Activated CD8-positive, alpha-beta T cell treated with anti-CD3 and anti-CD28 coated beads for 36 hours (primary cell): ENCODE results near the gene PRR29. TPM values are rescaled to one million over a fixed set of nuclear protein-coding genes. Genes with fewer than 3 reads are reported as not detected.

Experiments
- ATAC-seq: fragments of 200-7000 bp; cut with Tn5 transposase; one replicate; pipeline ENCODE4 v1.10.0; 2021; ENCODE audit warnings: mild to moderate bottlenecking, moderate library complexity
- CTCF ChIA-PET: fragments of 350-600 bp; sonication (Branson Sonifier 250); formaldehyde crosslinking; loops from one replicate; lab custom pipeline; 2021; ENCODE audit warnings: antibody characterized with exemption; lab: Charles Lee
- POLR2A ChIA-PET: fragments of 350-600 bp; sonication (Branson Sonifier 250); formaldehyde crosslinking; loops from one replicate; lab custom pipeline; 2021; ENCODE audit warnings: antibody characterized with exemption; lab: Charles Lee
- DNase-seq: peaks from one replicate; pipeline ENCODE4 v3.0.0-alpha.2; 2020
- H3K27ac Mint-ChIP-seq: one replicate; pipeline ENCODE4 v1.8.0; 2021; ENCODE audit warnings: mild to moderate bottlenecking, mixed read lengths
- H3K27me3 Mint-ChIP-seq: one replicate; pipeline ENCODE4 v1.8.0; 2021; ENCODE audit warnings: mixed read lengths
- H3K36me3 Mint-ChIP-seq: one replicate; pipeline ENCODE4 v1.8.0; 2021; ENCODE audit warnings: low read depth, mixed read lengths
- H3K4me1 Mint-ChIP-seq: one replicate; pipeline ENCODE4 v1.8.0; 2021; ENCODE audit warnings: low read depth, mixed read lengths
- H3K4me3 Mint-ChIP-seq: one replicate; pipeline ENCODE4 v1.8.0; 2021; ENCODE audit warnings: mild to moderate bottlenecking, moderate library complexity, mixed read lengths
- H3K9me3 Mint-ChIP-seq: one replicate; pipeline ENCODE4 v1.8.0; 2021; ENCODE audit warnings: mixed read lengths
- intact Hi-C: fragments of 100-400 bp; cut with micrococcal nuclease; formaldehyde crosslinking; loops from one replicate; pipeline ENCODE4 v1.10.0; 2022
- total RNA-seq, 2 experiments: library from RNA; stranded (reverse); gene quantifications; one replicate each; pipeline ENCODE4 v1.2.3, GENCODE V29; 2021
- TF ChIP-seq, protein P1 (sequence below): fragments of 200-600 bp; IDR thresholded peaks from one replicate; pipeline ENCODE4 v1.8.0; 2022; ENCODE audit warnings: antibody characterized with exemption, mild to moderate bottlenecking

PRR29 gene
- total RNA-seq, 2 experiments from 2014 or later, result 0.74 to 2.5 TPM

- H3K27ac Mint-ChIP-seq, result peak overlapping the region; percentile 37
Measured at GRCh38 chr17:63993368-63993985, 4.7 kb upstream of the PRR29 start.

GRCh38 chr17:63995626-63996025, 2.5 kb upstream of the PRR29 start:
- Mint-ChIP-seq H3K9me3 (no peaks in the 10 kb centered on the region), H3K4me1 (peaks cover 39% of the 10 kb centered on the region), H3K27ac (no peak overlapping the region), H3K27me3 (no peaks in the 10 kb centered on the region), H3K4me3 (no peak overlapping the region), H3K36me3 (no peaks in the 10 kb centered on the region)
- DNase-seq (no peak), ATAC-seq (no peak)
- POLR2A ChIA-PET, result interaction anchor here (1.1 kb wide), 1 partner anchor 150 kb away, joined by 3 read pairs; no protein-coding TSS in a partner anchor
- CTCF ChIA-PET, result interaction anchor here (1.0 to 2.6 kb wide), 5 partner anchors 22 to 138 kb away, joined by 3 to 15 read pairs (median 13); partner anchors contain the start of gene CSHL1
- intact Hi-C loops, result no loop called here
- TF ChIP-seq, protein P1, sequence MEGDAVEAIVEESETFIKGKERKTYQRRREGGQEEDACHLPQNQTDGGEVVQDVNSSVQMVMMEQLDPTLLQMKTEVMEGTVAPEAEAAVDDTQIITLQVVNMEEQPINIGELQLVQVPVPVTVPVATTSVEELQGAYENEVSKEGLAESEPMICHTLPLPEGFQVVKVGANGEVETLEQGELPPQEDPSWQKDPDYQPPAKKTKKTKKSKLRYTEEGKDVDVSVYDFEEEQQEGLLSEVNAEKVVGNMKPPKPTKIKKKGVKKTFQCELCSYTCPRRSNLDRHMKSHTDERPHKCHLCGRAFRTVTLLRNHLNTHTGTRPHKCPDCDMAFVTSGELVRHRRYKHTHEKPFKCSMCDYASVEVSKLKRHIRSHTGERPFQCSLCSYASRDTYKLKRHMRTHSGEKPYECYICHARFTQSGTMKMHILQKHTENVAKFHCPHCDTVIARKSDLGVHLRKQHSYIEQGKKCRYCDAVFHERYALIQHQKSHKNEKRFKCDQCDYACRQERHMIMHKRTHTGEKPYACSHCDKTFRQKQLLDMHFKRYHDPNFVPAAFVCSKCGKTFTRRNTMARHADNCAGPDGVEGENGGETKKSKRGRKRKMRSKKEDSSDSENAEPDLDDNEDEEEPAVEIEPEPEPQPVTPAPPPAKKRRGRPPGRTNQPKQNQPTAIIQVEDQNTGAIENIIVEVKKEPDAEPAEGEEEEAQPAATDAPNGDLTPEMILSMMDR, result no peak

More at GRCh38 chr17:63993368-63993985, 4.7 kb upstream of the PRR29 start:
- Mint-ChIP-seq H3K4me3 (no peak overlapping the region), H3K27me3 (no peaks in the 10 kb centered on the region), H3K9me3 (no peaks in the 10 kb centered on the region), H3K36me3 (no peaks in the 10 kb centered on the region), H3K4me1 (peaks cover 38% of the 10 kb centered on the region)
- intact Hi-C loops, result loop anchor here (5.0 kb wide), 1 partner anchor 76 kb away; the partner anchor contains the start of gene GH1
- no peak for DNase-seq
- no peak for ATAC-seq
- ChIA-PET CTCF (interaction anchor here (0.7 to 2.6 kb wide), 16 partner anchors 8 to 267 kb away, joined by 3 to 15 read pairs (median 6); partner anchors contain the start of genes GH1 and ICAM2), POLR2A (interaction anchor here (0.7 to 1.2 kb wide), 2 partner anchors 8 to 137 kb away, joined by 3 read pairs; partner anchors contain the start of gene ERN1)
- TF ChIP-seq, protein P1, result no peak

GRCh38 chr17:63996430-63997182, 1.5 kb upstream of the PRR29 start:
- intact Hi-C loops, result no loop called here
- ChIA-PET CTCF (interaction anchor here (0.9 to 2.5 kb wide), 5 partner anchors 20 to 137 kb away, joined by 3 to 8 read pairs (median 4); no protein-coding TSS in a partner anchor), POLR2A (interaction anchor here (2.3 kb wide), 1 partner anchor 20 kb away, joined by 6 read pairs; no protein-coding TSS in a partner anchor)
- H3K27me3 Mint-ChIP-seq, result no peaks in the 10 kb centered on the region
- no peak overlapping the region for H3K27ac Mint-ChIP-seq
- DNase-seq (no peak), ATAC-seq (no peak)
- peaks cover 34% of the 10 kb centered on the region for H3K4me1 Mint-ChIP-seq
- H3K4me3 Mint-ChIP-seq, result no peak overlapping the region
- TF ChIP-seq, protein P1, result no peak
- no peaks in the 10 kb centered on the region for H3K9me3 Mint-ChIP-seq
- no peaks in the 10 kb centered on the region for H3K36me3 Mint-ChIP-seq

GRCh38 chr17:63997341-63998048, 656 bp upstream of the PRR29 start:
- Mint-ChIP-seq H3K36me3 (no peaks in the 10 kb centered on the region), H3K9me3 (no peaks in the 10 kb centered on the region), H3K4me1 (peaks cover 33% of the 10 kb centered on the region), H3K4me3 (peak overlapping the region; percentile 83), H3K27me3 (no peaks in the 10 kb centered on the region), H3K27ac (no peak overlapping the region)
- TF ChIP-seq, protein P1, result no peak
- POLR2A ChIA-PET, result interaction anchor here (0.8 to 2.3 kb wide), 8 partner anchors 12 to 149 kb away, joined by 3 to 6 read pairs (median 3); partner anchors contain the start of gene ICAM2
- CTCF ChIA-PET, result interaction anchor here (0.9 to 2.5 kb wide), 8 partner anchors 19 to 138 kb away, joined by 3 to 9 read pairs (median 6); no protein-coding TSS in a partner anchor
- intact Hi-C loops, result no loop called here
- DNase-seq (no peak), ATAC-seq (no peak)
